Activated naive CD4-positive, alpha-beta T cell treated with Interleukin-2 at 50 U/mL for 16 hours (primary cell): ENCODE measurements around the gene STYXL1.
A peak's percentile ranks its signal among the peaks of the same experiment; 100 is the strongest.
"Not testable (repeated sequence)": the region's sequence is repeated elsewhere in the genome, so short reads cannot be mapped to it uniquely, and the experiment has no call there.

Experiments used
- DNase-seq: peaks from one replicate; pipeline ENCODE4 v3.0.0-alpha.2; 2020

The STYXL1 gene

DNA sequence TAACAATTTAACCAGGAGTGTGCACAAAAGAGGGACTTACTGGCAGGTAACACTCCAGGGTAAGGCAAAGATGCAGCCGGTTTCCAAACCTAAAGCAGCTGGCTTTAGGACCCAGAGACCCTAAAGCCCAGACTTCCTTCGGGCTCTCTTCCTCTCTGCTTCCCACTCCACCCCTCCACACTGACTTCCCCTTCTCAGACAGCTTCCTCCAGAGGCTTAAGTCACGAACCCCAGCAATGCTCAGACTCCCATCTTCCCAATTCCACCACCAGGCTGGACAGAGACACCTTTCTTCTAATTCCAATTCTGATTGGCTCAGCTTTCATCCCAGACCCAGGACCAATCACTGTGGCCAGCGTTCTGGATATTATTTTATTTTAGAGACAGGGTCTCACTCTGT is 24.8 kb downstream of the STYXL1 start:
- DNase-seq = no peak

DNA sequence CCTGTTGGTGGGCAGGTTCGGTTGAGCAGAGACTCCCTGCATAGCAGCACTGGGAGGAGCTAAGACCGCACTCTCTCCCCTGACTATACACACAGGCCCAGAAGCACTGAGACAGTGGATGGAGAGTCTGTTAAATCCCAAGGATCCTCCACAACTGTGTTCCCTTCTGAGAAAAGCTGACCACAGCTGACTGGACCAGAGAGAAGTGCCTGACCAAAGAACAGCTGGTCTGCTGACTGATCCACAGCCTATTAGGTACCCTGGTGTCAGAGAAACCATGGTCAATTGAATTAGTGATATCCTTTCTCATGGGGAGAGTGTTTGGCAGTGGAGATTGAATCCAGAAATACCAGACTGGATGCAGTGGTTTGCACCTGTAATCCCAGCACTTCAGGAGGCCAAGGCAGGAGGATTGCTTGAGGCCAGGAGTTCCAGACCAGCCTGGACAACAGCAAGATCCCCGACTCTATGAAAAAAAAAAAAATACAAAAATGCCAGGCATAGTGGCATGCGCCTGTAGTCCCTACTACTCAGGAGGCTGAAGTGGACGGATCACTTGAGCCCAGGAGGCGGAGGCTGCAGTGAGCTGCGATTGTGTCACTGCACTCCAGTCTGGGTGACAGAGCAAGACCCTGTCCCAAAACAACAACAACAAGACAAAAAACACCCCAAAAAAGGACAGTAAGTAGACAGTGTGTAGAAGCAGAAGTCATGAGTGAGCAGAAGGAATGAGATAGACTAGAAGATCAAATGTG is 25.6 kb downstream of the STYXL1 start:
- no peak for DNase-seq

DNA sequence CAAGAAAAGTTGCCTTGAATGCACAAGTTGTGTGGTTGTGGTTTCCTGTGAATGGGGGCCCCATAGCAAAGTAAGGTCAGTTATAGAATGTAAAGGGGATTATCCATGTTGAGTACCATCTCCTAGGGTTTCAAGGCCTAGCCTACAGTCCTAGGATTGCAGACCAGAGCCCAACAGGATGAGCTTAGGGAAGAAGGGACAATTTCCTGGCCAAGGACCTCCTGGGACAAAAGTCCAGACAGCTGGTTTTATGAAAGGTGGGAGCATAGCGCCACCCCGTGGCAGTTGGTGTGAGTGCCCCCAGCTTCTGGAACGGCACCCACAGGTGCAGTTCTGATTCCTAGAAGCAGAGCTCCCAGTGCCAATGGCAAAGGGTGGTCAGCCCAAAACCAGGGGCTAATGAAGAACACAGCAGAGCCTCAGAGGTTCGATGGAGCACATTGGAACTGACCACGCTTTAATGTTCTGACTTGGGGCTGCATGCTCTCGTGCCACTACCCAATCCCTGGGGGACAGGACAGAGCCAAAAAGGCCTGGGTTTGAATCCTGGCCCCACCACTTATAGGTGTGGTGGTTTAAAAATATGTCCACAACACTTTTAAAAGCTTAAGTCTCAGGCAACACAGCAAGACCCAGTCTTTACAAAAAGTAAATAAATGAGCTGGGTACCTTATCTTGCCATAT is 27.6 kb downstream of the STYXL1 start:
- DNase-seq = peak; percentile 73

DNA sequence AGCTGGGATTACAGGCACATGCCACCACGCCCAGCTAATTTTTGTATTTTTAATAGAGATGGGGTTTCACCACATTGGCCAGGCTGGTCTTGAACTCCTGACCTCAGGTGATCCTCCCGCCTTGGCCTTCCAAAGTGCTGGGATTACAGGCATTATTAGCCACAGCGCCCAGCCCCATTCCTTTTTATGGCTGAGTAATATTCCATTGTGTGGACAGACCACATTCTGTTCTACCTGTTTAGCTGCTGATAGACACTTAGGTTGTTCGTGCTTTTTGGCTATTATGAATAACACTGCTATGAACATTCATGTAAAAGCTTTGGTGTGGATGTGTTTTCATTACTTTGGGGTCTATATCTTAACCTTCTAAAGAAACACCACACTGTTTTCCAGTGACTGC is 29.3 kb downstream of the STYXL1 start:
- not testable (repeated sequence) for DNase-seq

DNA sequence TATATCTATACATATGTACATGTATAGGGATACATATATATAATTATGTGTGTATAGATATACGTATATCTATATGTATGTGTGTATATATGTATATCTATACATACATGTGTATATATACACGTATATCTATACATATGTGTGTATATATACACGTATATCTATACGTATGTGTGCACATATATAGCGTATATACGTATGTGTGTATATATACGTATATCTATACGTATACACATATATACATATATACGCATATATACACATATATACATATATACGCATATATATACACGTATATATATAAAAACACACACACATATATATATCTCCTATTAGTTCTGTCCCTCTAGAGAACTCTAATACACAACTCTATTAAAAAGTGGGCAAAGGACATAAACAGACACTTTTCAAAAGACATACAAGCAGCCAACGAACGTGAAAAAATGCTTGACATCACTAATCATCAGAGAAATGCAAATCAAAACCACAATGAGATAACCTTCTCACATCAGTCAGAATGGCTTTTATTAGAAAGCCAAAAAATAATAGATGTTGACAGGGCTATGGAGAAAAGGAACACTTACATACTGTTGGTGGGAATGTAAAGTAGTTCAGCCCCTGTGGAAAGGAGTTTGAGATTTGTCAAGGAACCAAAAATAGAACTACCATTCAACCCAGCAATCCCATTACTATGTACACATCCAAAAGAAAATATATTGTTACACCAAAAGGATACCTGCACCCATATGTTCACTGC is 31.4 kb downstream of the STYXL1 start:
- no peak for DNase-seq

DNA sequence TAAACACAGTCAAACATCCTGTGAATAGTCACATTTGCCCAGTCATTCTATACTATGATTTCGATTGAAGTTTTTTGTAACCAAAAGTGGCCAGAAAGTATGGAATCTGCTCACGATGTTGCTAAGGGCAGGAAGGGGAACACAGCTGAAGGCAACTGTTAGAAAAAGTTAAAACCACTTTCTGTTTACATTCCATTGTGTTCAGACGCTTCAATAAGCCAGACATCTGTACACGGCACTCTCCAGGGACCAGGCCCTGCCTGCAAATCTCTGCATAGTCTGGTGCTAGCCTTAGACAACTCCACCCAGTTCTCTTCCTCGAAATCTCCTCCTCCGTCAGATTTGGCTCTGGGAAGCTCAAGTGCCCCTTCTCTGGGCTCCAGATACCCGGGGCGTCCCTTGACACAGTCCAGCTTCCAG is 36.3 kb downstream of the STYXL1 start:
- DNase-seq = no peak

DNA sequence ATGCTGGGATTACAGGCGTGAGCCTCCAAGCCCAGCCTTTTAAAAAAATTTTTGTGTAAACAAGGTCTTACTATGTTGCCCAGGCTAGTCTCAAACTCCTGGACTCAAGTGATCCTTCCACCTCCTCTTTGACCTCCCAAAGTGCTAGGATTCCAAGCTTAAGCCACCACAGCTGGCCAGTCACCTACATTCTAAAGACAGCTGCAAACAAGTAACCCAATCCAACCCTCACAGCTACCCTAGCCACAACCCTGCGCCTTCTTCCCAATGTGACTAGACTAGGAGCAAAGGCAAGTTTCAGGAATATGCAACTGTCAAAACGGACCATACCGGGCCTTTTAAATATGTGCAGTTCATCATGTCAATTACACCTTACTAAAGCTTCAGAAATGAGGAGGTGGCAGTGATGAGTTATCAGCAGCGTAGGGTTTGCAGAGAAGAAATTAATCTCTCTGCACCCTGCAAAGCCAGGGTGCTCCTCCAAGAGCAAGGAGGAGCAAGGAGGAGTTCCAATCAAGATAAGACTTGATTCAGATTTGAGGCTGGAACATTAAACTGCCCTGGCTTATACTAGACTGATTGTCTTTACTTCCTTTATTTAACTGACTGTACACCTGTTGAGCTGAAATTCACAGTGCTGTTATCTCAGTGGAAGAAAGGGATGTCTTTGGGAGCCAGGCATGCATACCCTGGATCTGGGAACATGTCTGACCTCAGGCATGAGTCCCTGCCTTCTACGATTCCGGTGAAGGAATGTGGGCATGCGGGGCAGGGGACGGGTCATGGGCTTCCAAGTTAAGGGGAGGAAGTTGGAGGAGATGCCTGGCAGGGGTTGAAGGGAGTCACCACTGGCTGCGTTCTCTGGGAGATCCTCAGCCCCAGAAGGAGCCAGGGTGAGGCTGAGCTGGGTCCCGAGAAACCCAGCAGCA is 37.9 kb downstream of the STYXL1 start:
- no peak for DNase-seq

DNA sequence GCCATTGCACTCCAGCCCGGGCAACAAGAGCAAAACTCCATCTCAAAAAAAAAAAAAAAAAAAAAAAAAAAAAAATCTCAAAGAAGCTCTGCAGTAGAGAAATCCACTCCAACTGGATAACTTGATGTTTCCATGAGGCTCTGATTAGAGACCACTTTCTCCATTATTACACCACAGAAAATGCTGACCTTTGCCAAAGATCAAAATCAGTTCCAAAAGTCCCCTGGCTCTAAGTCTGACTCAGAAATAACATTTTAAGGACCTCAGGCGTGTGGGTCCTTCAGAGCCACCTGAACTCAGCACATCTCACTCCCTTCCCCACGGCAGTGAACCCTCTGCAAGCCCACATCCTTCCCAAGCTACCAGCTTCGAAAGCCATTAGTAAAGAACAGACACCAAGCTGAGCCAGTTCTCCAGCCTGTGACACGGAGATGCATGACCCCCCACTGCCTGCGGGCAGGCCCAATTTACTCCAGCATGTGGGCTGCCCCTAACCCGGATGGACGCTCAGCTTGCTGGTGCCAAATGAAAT is 39.6 kb downstream of the STYXL1 start:
- DNase-seq = peak; percentile 13

DNA sequence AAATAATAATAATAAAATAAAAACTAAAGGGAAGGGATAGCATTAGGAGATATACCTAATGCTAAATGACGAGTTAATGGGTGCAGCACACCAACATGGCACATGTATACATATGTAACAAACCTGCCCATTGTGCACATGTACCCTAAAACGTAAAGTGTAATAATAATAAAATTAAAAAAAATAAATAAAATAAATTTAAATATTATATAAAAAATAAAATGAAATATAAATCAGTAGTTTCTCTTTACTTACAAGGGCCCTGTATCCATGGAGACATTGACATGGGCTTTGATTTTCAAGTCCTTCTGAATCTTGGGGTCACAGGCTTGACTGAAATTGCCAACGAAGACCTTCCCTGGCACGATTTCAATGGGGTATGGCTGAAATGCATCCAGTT is 42.8 kb downstream of the STYXL1 start:
- not testable (repeated sequence) for DNase-seq

DNA sequence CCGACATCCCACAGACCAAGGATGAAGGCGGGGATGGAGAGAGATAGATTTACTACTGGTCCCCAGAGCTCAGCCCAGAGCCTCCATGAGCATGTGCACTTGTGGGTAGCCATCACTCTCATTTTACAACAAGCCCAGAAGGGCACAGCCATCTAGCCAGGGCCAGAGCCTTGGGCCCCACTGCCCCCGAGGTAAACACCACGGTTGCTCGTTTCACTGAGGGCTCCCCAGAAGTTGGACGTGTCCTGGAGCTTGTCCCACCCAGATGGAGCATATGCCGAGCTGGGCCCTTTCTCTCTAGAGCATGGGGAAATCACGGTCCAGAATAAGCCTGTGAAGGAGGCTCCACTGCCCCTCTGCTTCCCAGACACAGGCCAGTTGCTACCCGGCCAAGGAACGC is 44.4 kb downstream of the STYXL1 start:
- DNase-seq = no peak

DNA sequence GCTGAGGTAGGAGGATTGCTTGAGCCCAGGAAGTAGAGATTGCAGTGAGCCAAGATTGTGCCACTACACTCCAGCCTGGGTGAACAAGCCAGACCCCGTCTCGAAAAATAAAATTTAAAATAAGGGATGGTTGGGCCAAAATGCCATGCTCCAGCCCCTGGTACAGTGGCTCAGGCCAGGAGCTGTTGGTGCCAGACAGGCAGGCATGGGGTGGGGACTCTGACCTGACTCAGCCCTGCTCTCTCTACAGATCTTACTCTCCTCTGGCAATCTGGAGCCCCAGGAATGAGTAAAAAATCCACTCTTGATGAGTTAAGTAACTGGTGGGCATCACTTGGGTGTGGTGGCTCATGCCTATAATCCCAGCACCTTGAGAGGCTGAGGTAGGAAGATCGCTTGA is 45.0 kb downstream of the STYXL1 start:
- DNase-seq = no peak

DNA sequence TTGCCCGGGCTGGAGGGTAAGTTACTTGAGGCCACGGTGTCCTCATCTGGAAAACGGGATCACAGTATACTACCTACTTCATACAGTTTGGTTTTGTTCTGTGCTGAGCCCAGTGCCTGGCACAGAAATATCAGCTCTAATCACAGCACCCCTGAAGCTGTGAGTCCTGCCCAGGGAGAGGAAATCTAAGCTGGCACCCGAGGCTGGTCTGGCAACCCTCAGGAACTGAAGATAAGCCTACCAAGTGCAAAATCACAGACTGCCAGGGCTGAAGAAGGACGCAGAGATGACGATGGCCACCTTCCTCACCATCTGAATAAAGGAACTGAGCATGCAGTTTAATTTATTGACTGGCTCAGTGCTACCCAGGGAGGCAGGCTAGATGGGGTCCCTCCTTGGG is 45.7 kb downstream of the STYXL1 start:
- no peak for DNase-seq

DNA sequence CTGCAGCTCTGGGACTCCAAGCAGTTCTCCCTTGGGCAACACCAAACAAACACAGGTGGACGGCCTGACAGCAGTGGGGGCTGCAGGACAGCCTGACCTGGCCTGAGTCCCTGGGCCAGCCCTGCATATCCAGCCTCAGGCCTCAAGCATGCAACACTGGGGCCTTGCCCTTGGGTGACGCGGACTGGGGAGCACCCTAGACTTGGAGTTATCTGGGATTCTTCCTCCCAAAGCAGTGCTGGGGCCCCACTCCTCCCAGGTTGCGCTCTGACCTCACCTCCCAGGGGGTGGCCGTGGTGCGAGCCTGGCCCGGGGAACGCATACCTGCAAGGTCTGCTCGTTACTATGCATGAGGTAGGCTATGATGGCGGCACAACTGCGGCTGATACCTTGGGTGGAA is 47.2 kb downstream of the STYXL1 start:
- DNase-seq = no peak

DNA sequence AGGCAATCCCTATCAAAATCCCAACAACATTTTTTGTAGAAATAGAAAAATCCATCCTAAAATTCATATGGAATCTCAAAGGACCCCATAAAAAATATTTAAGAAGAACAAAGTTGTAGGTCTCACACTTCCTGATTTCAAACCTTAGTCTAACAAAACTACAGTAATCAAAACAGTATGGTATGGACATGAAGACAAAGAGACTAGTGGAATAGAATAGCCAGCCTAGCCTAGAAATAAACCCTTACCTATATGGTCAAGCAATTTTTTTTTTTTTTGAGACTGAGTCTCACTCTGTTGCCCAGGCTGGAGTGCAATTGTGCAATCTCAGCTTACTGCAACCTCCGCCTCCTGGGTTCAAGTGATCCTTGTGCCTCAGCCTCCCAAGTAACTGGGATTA is 49.8 kb downstream of the STYXL1 start:
- no peak for DNase-seq

DNA sequence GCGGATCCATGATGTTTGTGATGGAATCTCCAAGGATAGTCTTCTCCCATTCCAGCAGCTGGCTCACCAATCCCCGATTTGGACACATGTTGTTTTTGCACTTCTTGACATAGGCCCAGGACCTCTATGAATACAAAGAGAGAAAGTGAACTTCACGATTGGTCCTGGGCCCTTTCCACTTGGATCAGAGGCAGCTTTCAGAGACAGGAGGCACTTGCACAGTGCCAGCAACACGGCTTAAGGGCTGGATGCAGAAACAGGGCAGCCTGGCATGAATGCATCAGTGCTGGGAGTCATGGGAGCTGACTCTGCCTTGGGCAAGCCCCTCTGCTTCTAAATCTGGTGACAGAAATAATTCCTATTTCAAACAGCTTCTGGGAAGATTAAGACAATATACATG is 51.3 kb downstream of the STYXL1 start:
- DNase-seq = no peak

DNA sequence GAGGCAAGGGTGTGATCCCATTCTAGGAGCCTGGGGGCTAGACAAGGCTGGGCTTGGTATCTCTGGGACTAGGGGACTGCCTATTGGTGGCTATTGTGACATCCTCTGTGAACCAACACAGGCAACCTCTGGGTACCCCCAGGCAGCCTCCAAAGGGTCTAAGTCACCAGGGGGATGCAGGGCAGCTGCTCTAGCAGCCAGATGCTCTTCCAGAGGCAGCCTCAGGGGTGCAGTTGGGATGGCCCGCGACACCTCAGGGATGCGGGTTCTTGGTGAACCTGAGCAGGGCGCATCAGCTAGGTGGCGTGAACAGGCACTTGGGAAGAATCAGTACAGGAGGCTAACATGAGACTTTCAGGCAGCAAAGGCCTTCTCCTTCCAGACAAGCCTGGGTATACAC is 51.8 kb downstream of the STYXL1 start:
- no peak for DNase-seq

DNA sequence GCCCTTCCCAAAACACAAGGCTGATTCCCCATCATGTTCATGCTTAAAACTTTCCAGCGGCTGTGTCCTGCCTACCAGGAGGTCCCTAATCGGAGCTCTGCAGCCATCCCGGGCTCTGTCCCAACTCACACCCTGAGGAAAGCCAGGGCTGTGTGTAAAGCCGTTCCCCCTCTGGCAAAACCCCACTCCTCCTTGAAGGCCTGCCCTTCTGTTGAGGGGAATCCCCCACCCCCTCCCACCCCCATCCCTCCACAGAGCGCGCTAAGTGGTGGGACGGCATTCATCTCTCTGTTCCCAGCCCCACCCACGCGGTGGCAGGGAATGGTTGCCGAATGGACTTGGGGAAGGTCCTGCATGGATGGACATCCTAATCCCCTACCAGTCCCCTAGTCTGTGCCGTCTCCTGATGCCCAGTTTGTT is 52.7 kb downstream of the STYXL1 start:
- no peak for DNase-seq

DNA sequence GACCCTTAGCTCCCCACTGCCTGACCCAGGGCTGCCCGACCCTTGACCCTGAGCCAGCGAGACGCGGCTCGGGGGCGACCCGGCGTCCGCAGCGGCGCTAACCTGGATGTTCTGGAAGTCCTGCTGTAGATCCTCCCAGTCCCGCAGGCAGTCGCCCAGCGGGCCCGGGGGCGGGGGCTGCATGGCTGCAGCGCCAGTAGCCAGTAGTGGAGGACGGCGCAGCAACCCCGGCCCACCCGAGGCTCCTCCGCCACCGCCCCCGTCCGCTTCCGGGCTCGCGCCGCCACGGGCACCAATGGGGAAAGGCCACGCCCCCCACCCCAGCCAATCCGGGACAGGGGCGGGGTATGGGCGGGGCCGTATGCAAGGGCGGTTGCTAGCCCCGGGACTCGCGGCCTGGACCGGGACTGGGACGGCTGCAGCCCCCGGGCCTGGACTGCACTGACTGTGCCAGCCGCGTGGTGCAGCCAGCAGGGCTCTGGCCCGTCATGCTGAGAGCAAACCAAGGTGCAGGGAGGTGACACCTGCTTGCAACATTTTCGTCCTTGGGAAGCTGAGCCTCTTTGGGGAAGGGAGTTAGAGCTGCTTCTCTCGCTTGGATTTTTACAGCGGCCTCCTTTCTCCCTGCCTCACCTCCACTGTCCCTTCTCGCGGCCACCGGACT is 53.3 kb downstream of the STYXL1 start, which contains the start of gene TMEM120A:
TMEM120A (minus strand) TSS at position 208 of the 664 bp plus-strand sequence; CDS start at position 183, 25 bp downstream.
- DNase-seq = peak; percentile 93

DNA sequence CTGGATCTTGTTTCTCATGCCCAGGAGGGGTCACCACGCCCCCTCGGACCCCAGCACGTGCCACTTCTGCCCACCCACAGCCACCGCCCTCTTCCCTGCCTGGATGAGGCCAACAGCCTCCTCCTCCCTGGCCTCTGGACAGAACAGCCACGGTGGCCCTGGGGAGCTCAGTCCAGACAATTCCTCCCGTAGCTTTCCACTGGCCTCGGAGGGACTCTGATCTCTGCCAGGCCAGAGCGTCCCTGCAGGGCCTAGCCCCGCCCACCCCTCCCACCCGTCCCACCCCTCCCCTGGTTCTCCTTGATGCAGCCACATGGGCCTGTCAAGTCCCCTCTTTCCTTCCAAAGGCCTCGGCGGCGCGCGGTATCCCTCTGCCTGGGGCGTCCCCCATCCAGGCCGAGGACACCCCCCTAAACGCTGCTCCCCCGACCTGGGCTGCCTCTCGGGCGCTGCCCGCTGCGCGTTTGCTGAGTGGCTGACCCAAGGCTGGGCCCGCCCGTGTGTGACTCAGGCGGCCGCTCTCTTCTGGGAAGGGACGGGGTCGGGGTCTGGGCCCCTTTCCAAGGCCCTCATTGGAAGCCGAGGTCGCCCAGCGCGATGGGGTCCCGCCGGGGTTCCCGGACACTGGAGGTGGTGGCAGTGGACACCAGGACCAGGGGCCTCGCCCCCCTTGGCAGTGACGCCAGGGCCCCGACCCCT is 54.0 kb downstream of the STYXL1 start:
- DNase-seq = peak; percentile 18

DNA sequence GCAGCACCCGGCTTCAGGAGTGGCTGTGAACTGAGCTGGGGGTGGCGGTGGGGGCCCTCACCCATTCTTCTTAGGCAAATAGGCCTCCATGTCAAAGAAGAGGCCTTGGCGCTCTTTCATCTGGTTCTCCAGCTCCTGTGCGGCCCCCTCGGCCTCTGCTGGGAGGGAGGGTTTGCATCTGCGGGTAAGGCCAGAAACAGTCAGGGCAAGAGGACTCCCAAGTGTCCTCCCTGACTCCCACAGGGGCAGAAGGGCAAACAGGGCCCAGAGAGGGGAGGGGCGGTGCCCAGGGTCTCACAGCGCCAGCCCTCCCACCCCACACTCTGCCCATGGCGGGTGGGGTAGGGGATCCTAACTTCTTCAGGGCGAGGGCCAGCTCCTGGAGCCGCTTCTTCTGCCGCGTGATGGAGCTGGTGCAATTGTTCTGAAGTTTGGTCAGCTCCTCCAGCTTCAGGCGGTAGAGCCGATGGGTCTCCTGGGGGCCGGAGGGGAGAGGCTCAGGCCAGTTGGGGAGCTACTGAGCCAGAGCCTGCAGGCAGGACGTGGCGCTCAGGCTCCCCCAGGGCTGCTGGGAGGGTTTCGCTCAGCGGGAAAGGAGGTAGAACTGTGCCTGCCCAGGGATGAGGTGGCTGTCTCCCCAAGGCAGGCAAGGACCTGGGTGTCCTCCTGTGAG is 55.6 kb downstream of the STYXL1 start:
- DNase-seq = no peak
